NCI-H345 treated with DMSO at 0.1 percent for 48 hours (cell line): Measurements from ENCODE around the gene RAB9A.
A peak's percentile ranks its signal among the peaks of the same experiment; 100 is the strongest.
"Not testable (repeated sequence)": the region's sequence is repeated elsewhere in the genome, so short reads cannot be mapped to it uniquely, and the experiment has no call there.

Experiments
- DNase-seq: peaks from one replicate; lab custom pipeline; 2025; ENCODE audit not compliant: unreplicated experiment; lab: John Stamatoyannopoulos, UW

RAB9A gene

GRCh38 chrX:13699183-13699826, 10.4 kb downstream of the RAB9A start:
- no peak for DNase-seq

GRCh38 chrX:13700380-13700779, 11.5 kb downstream of the RAB9A start:
- DNase-seq: no peak

- no peak for DNase-seq
These were observed 13.3 kb downstream of the RAB9A start for GRCh38 chrX:13702111-13702789.

- DNase-seq: no peak
These were observed 14.2 kb downstream of the RAB9A start for GRCh38 chrX:13703135-13703534.

- no peak for DNase-seq
These were observed 14.7 kb downstream of the RAB9A start for GRCh38 chrX:13703589-13703988.

- DNase-seq: no peak
These were observed 22.2 kb downstream of the RAB9A start for GRCh38 chrX:13711141-13711540.

GRCh38 chrX:13716455-13716854, 27.5 kb downstream of the RAB9A start:
- DNase-seq: no peak

GRCh38 chrX:13716905-13717304, 28.0 kb downstream of the RAB9A start:
- DNase-seq: no peak

GRCh38 chrX:13717700-13718472, 29.0 kb downstream of the RAB9A start:
- DNase-seq: no peak

- no peak for DNase-seq
These were observed 30.4 kb downstream of the RAB9A start for GRCh38 chrX:13719192-13719856.

GRCh38 chrX:13721371-13721770, 32.4 kb downstream of the RAB9A start:
- DNase-seq: no peak

GRCh38 chrX:13721819-13722519, 33.0 kb downstream of the RAB9A start:
- DNase-seq: no peak

GRCh38 chrX:13724878-13725277, 36.0 kb downstream of the RAB9A start:
- DNase-seq: not testable (repeated sequence)

- DNase-seq: not testable (repeated sequence)
These were observed 37.7 kb downstream of the RAB9A start for GRCh38 chrX:13726583-13726982.

- DNase-seq: not testable (repeated sequence)
These were observed 41.6 kb downstream of the RAB9A start for GRCh38 chrX:13730523-13730922.

- DNase-seq: no peak
These were observed 43.5 kb downstream of the RAB9A start for GRCh38 chrX:13732246-13733067.

GRCh38 chrX:13733506-13733905, 44.6 kb downstream of the RAB9A start:
- no peak for DNase-seq

- DNase-seq: peak; percentile 81
These were observed 45.6 kb downstream of the RAB9A start, which contains the start of the genes OFD1 and TRAPPC2 for GRCh38 chrX:13734278-13735172. Gene OFD1, plus strand, starts transcription at chrX:13734748. Its CDS starts 324 bp downstream, at chrX:13735072. Gene TRAPPC2, minus strand, starts transcription at chrX:13734620. Its CDS starts 14,657 bp downstream, at chrX:13719963.

- DNase-seq: no peak
These were observed 52.8 kb downstream of the RAB9A start for GRCh38 chrX:13741695-13742094.
